Natural killer cell (primary cell): Measurements from ENCODE around the gene BARHL1. TPM values are rescaled to one million over a fixed set of nuclear protein-coding genes. Genes with fewer than 3 reads are reported as not detected.

Experiments used
- ATAC-seq, 3 donors: fragments of 150-1000 bp in 2 of 3; fragments of 200-7000 bp in 1 of 3; cut with Tn5 transposase; 1 replicate in 1 of 3; 2 replicates in 2 of 3; pipeline ENCODE4 v1.10.0; 2021; ENCODE audit warnings: mild to moderate bottlenecking in 2 of 3, moderate library complexity in 2 of 3
- DNase-seq, 2 donors: peaks; one replicate each; pipeline versions ENCODE4 v3.0.0 to v3.0.0-alpha.2; 2013 to 2021; ENCODE audit warnings: mixed read lengths in 1 of 2
- H3K27ac ChIP-seq: one replicate; pipeline ENCODE4 v1.5.1; 2013; ENCODE audit warnings: mild to moderate bottlenecking, low read length
- H3K27me3 ChIP-seq: one replicate; pipeline ENCODE4 v1.6.1; 2013; ENCODE audit warnings: low read length; ENCODE audit not compliant: control insufficient read depth, insufficient read depth
- H3K36me3 ChIP-seq: one replicate; pipeline ENCODE4 v1.6.1; 2013; ENCODE audit warnings: low read length; ENCODE audit not compliant: control insufficient read depth, insufficient read depth
- H3K4me1 ChIP-seq: one replicate; pipeline ENCODE4 v1.6.1; 2013; ENCODE audit warnings: low read length; ENCODE audit not compliant: control insufficient read depth, insufficient read depth
- H3K4me3 ChIP-seq: one replicate; pipeline ENCODE4 v1.5.1; 2013; ENCODE audit warnings: low read length
- H3K9me3 ChIP-seq: one replicate; pipeline ENCODE4 v1.6.1; 2013; ENCODE audit warnings: low read length; ENCODE audit not compliant: control insufficient read depth, insufficient read depth
- H3K27ac Mint-ChIP-seq, 2 donors: one replicate each; pipeline ENCODE4 v1.8.0; 2022; ENCODE audit warnings: mild to moderate bottlenecking in 2 of 2, mixed read lengths in 2 of 2, moderate library complexity in 1 of 2
- H3K27me3 Mint-ChIP-seq, 2 donors: one replicate each; pipeline ENCODE4 v1.8.0; 2022; ENCODE audit warnings: low read depth in 2 of 2, mixed read lengths in 2 of 2
- H3K36me3 Mint-ChIP-seq: one replicate; pipeline ENCODE4 v1.8.0; 2022; ENCODE audit warnings: mixed read lengths
- H3K4me1 Mint-ChIP-seq, 2 donors: one replicate each; pipeline ENCODE4 v1.8.0; 2022; ENCODE audit warnings: mixed read lengths in 2 of 2
- H3K4me3 Mint-ChIP-seq: one replicate; pipeline ENCODE4 v1.8.0; 2022; ENCODE audit warnings: mild to moderate bottlenecking, moderate library complexity, mixed read lengths
- H3K9me3 Mint-ChIP-seq, 2 donors: one replicate each; pipeline ENCODE4 v1.8.0; 2022; ENCODE audit warnings: mixed read lengths in 2 of 2
- WGBS: methylation state at CpG from one replicate; pipeline ENCODE4 v1.1.7; 2013; ENCODE audit warnings: missing lambda C conversion rate; ENCODE audit not compliant: insufficient coverage; 5-methylcytosine and 5-hydroxymethylcytosine counted together
- intact Hi-C: fragments of 100-400 bp; cut with micrococcal nuclease; formaldehyde crosslinking; loops from one replicate; pipeline ENCODE4 v1.14.2; 2022
- total RNA-seq, 4 donors: library from RNA; stranded (reverse); fragments of 120-200 nt in 1 of 4; gene quantifications; one replicate each; pipeline versions ENCODE4 v1.2.3 to v1.2.4, GENCODE V29; 2013 to 2022
- TF ChIP-seq, protein P1 (sequence below): fragments of 200-600 bp; IDR thresholded peaks from one replicate; pipeline ENCODE4 v1.8.0; 2022; ENCODE audit warnings: antibody characterized with exemption

BARHL1 gene
- total RNA-seq, 3 donors from 2014 or later (not counting 1 experiment from before 2014, with no cell fraction given) = not detected

DNA sequence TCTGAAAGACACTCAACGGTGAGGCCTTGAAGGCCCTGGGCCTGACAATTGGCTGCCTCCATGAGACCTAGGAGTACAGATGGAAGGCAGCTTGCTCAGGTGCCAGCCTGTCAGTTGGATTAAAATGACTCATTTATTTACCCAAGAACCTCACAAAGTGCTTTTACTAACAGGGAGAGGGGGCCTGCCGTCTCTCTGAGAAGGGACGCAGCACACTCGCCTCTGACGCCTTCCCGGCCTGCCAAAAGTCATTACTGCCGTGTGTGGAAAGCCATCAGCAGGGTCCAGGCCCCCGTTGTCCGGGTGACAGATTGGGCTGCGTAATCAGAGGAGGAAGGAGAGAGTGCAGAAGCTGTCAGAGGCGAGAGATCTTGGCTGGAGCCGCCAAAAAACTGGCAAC lies 54.9 kb downstream of the BARHL1 start:
- no peak overlapping the region for H3K4me3 ChIP-seq
- H3K4me1 Mint-ChIP-seq = no peaks in the 10 kb centered on the region
- no peak overlapping the region for H3K4me3 Mint-ChIP-seq
- DNase-seq (no peak), ATAC-seq (no peak)
- intact Hi-C loops = no loop called here
- no peaks in the 10 kb centered on the region for H3K4me1 ChIP-seq
- H3K27ac Mint-ChIP-seq = no peak overlapping the region
- no peak overlapping the region for H3K27ac ChIP-seq
- peaks cover 38% of the 10 kb centered on the region for H3K36me3 ChIP-seq
- TF ChIP-seq, protein P1, sequence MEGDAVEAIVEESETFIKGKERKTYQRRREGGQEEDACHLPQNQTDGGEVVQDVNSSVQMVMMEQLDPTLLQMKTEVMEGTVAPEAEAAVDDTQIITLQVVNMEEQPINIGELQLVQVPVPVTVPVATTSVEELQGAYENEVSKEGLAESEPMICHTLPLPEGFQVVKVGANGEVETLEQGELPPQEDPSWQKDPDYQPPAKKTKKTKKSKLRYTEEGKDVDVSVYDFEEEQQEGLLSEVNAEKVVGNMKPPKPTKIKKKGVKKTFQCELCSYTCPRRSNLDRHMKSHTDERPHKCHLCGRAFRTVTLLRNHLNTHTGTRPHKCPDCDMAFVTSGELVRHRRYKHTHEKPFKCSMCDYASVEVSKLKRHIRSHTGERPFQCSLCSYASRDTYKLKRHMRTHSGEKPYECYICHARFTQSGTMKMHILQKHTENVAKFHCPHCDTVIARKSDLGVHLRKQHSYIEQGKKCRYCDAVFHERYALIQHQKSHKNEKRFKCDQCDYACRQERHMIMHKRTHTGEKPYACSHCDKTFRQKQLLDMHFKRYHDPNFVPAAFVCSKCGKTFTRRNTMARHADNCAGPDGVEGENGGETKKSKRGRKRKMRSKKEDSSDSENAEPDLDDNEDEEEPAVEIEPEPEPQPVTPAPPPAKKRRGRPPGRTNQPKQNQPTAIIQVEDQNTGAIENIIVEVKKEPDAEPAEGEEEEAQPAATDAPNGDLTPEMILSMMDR = no peak
- no peaks in the 10 kb centered on the region for H3K9me3 ChIP-seq
- no peaks in the 10 kb centered on the region for H3K27me3 Mint-ChIP-seq
- WGBS = 96% methylated on average over 12 of the region's 12 CpGs
- H3K9me3 Mint-ChIP-seq = no peaks in the 10 kb centered on the region
- no peaks in the 10 kb centered on the region for H3K27me3 ChIP-seq
- H3K36me3 Mint-ChIP-seq = peaks cover 6% of the 10 kb centered on the region

GRCh38 chr9:132637801-132638200 lies 55.4 kb downstream of the BARHL1 start:
- no peaks in the 10 kb centered on the region for H3K27me3 Mint-ChIP-seq
- intact Hi-C loops = no loop called here
- no peaks in the 10 kb centered on the region for H3K9me3 ChIP-seq
- 96% methylated on average over 12 of the region's 12 CpGs for WGBS
- peaks cover 6% of the 10 kb centered on the region for H3K36me3 Mint-ChIP-seq
- no peaks in the 10 kb centered on the region for H3K9me3 Mint-ChIP-seq
- no peaks in the 10 kb centered on the region for H3K4me1 Mint-ChIP-seq
- H3K4me3 ChIP-seq = no peak overlapping the region
- DNase-seq = no peak
- H3K36me3 ChIP-seq = peaks cover 38% of the 10 kb centered on the region
- TF ChIP-seq, protein P1 = no peak
- no peaks in the 10 kb centered on the region for H3K27me3 ChIP-seq
- no peak overlapping the region for H3K27ac ChIP-seq
- H3K4me3 Mint-ChIP-seq = no peak overlapping the region
- H3K4me1 ChIP-seq = no peaks in the 10 kb centered on the region
- H3K27ac Mint-ChIP-seq = no peak overlapping the region
- no peak for ATAC-seq

- Mint-ChIP-seq H3K27me3 (no peaks in the 10 kb centered on the region), H3K36me3 (peaks cover 6% of the 10 kb centered on the region), H3K9me3 (no peaks in the 10 kb centered on the region), H3K4me3 (no peak overlapping the region), H3K4me1 (no peaks in the 10 kb centered on the region), H3K27ac (no peak overlapping the region)
- DNase-seq = no peak
- H3K4me3 ChIP-seq = no peak overlapping the region
- intact Hi-C loops = no loop called here
- H3K9me3 ChIP-seq = no peaks in the 10 kb centered on the region
- TF ChIP-seq, protein P1 = no peak
- 98% methylated on average over 5 of the region's 5 CpGs for WGBS
- ATAC-seq = no peak
- H3K27ac ChIP-seq = no peak overlapping the region
- H3K36me3 ChIP-seq = peaks cover 42% of the 10 kb centered on the region
- no peaks in the 10 kb centered on the region for H3K4me1 ChIP-seq
- no peaks in the 10 kb centered on the region for H3K27me3 ChIP-seq
Measured at GRCh38 chr9:132638240-132638639, 55.8 kb downstream of the BARHL1 start.

DNA sequence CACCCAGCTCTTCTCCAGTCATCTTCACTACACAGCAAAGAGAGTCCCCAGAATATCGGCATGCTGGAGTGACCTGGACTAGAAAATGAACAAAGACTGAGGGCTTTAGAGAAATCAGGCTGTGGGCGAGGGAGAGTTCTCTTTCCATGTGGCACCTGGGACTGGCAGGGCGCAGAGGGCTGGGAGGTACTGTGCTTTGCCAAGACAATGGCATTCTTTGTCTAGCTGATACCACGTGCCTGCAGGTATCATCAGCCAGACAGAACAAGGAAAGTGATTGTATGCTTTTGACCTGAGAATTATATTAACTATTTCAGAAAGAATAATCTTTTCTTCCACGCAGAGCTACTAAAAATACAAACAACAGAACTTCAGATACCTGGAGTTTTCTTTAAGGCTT lies 56.9 kb downstream of the BARHL1 start:
- H3K27me3 ChIP-seq = no peaks in the 10 kb centered on the region
- intact Hi-C loops = no loop called here
- WGBS = 89% methylated on average over 4 of the region's 5 CpGs
- no peaks in the 10 kb centered on the region for H3K9me3 Mint-ChIP-seq
- peaks cover 52% of the 10 kb centered on the region for H3K36me3 ChIP-seq
- no peaks in the 10 kb centered on the region for H3K4me1 ChIP-seq
- H3K27me3 Mint-ChIP-seq = no peaks in the 10 kb centered on the region
- DNase-seq (no peak), ATAC-seq (no peak)
- no peak overlapping the region for H3K4me3 ChIP-seq
- no peaks in the 10 kb centered on the region for H3K4me1 Mint-ChIP-seq
- no peak overlapping the region for H3K4me3 Mint-ChIP-seq
- H3K36me3 Mint-ChIP-seq = peaks cover 6% of the 10 kb centered on the region
- H3K9me3 ChIP-seq = no peaks in the 10 kb centered on the region
- no peak overlapping the region for H3K27ac ChIP-seq
- H3K27ac Mint-ChIP-seq = no peak overlapping the region
- TF ChIP-seq, protein P1 = no peak
